Measurements from ENCODE around the gene GIT1. TPM values are rescaled to one million over a fixed set of nuclear protein-coding genes. Genes with fewer than 3 reads are reported as not detected.
A peak's percentile ranks its signal among the peaks of the same experiment; 100 is the strongest.

GIT1 gene
- total and polyA plus RNA-seq, 2 of the 13 experiments (the other 11 are each of a cell fraction or from before 2014, with no cell fraction given): 14.2 to 30.8 TPM

GRCh38 chr17:29579866-29580771 is 9.3 kb downstream of the GIT1 start (continued):
- no peak for TF ChIP-seq ZNF337 (CRISPR knock-in tag; IDR thresholded peaks at IDR 0.05; ENCODE audit: borderline replicate concordance, low read depth)
- peak; percentile 39; the same call in 1 of the 2 replicates for TF ChIP-seq MYC (CRISPR knock-in tag; IDR thresholded peaks at IDR 0.05; ENCODE audit: borderline replicate concordance)
- TF ChIP-seq ZNF350 (CRISPR knock-in tag; IDR thresholded peaks at IDR 0.05; ENCODE audit: borderline replicate concordance, low read depth): no peak
- no peak for TF ChIP-seq NFE2L1 (CRISPR knock-in tag; IDR thresholded peaks at IDR 0.05; ENCODE audit: borderline replicate concordance)
- no peak for TF ChIP-seq PREB (CRISPR knock-in tag; IDR thresholded peaks at IDR 0.05)
- no peak for TF ChIP-seq ZNF451 (CRISPR knock-in tag; IDR thresholded peaks at IDR 0.05)
- peak; percentile 27; the same call in 1 of the 2 replicates for TF ChIP-seq MAZ (IDR thresholded peaks at IDR 0.05; ENCODE audit: borderline replicate concordance, low read depth, low read length)
- TF ChIP-seq MAZ (CRISPR knock-in tag; IDR thresholded peaks at IDR 0.05; ENCODE audit: low read depth): 0 out of 2 replicates have a peak, but pooled peaks have one; percentile 28
- no peak for TF ChIP-seq ZNF672 (CRISPR knock-in tag; IDR thresholded peaks at IDR 0.05)
- TF ChIP-seq ATF7-NPFF (CRISPR knock-in tag; IDR thresholded peaks at IDR 0.05; ENCODE audit: low read depth): peak; percentile 30; the same call in 1 of the 2 replicates
- no peak for TF ChIP-seq MTA3 (CRISPR knock-in tag; IDR thresholded peaks at IDR 0.05)
- TF ChIP-seq ZBTB7B (CRISPR knock-in tag; IDR thresholded peaks at IDR 0.05): peak; percentile 31; the same call in 1 of the 2 replicates
- no peak for TF ChIP-seq RFX1 (IDR thresholded peaks at IDR 0.05)
- TF ChIP-seq BCL6 (CRISPR knock-in tag; IDR thresholded peaks at IDR 0.05): no peak
- TF ChIP-seq ZNF143 (CRISPR knock-in tag; IDR thresholded peaks at IDR 0.05): 0 out of 2 replicates have a peak, but pooled peaks have one; percentile 40
- peak; percentile 50; the same call in 1 of the 2 replicates for TF ChIP-seq HIC2 (CRISPR knock-in tag; IDR thresholded peaks at IDR 0.05; ENCODE audit: low read depth)
- TF ChIP-seq SOX6 (IDR thresholded peaks at IDR 0.05): no peak
- no peak for TF ChIP-seq SOX6 (CRISPR knock-in tag; IDR thresholded peaks at IDR 0.05)
- no peak for TF ChIP-seq LCORL (IDR thresholded peaks at IDR 0.05)
- 0 out of 2 replicates have a peak, but pooled peaks have one; percentile 35 for TF ChIP-seq LCORL (CRISPR knock-in tag; IDR thresholded peaks at IDR 0.05)
- TF ChIP-seq ZNF777 (CRISPR knock-in tag; IDR thresholded peaks at IDR 0.05): 0 out of 2 replicates have a peak, but pooled peaks have one; percentile 33
- no peak for TF ChIP-seq GRHL1 (CRISPR knock-in tag; conservative IDR thresholded peaks at IDR 0.05)
- peak; percentile 89 for TF ChIP-seq ZSCAN25 (CRISPR knock-in tag; IDR thresholded peaks at IDR 0.05)
- peak; percentile 26; the same call in 1 of the 2 replicates for TF ChIP-seq AHR (CRISPR knock-in tag; IDR thresholded peaks at IDR 0.05)
